Colon (tissue), 2 donors: ENCODE measurements around the gene TSPO.

ENCODE experiments used
- FAIRE-seq: peaks from 2 replicates; lab custom pipeline; 2012; peaks lifted over from hg19 to GRCh38; lab: Jason Lieb, UNC
- donor health status: control.
- donor health status: control.

Gene TSPO

GRCh38 chr22:43179146-43179910 lies 28.0 kb downstream of the TSPO start:
- no peak for FAIRE-seq

DNA sequence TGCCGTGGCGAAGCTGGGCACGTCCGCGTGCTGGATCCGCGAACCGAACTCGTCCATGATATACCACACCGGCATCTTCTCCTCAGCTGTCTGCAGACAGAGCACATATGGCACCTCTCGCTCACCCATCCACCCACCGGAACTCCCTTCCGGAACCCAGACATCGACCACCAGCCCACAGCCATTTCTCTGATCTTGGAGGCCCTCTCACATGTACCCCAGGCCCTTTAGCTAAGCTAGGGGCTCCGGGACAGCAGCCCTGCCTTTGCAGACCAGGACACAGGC lies 28.5 kb downstream of the TSPO start:
- no peak for FAIRE-seq

DNA sequence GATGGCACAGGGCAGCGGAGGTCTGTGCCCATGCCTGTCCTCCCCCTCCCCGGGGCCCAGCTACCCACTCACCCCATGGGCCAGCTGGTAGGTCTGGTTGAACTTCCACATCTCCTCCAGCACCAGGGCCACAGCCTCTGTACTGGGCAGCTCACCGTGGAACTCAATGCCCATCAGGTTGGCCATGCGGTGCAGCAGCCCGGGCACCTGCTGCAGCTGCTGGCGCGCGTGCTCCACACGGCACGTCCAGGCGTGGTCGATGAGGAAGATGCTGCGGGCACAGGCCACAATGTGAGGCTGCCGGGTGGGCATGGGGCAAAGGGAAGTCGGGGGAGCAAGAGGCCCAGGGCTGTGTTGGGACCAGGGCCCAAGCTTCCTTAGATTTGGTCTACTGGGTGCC lies 29.3 kb downstream of the TSPO start:
- no peak for FAIRE-seq

DNA sequence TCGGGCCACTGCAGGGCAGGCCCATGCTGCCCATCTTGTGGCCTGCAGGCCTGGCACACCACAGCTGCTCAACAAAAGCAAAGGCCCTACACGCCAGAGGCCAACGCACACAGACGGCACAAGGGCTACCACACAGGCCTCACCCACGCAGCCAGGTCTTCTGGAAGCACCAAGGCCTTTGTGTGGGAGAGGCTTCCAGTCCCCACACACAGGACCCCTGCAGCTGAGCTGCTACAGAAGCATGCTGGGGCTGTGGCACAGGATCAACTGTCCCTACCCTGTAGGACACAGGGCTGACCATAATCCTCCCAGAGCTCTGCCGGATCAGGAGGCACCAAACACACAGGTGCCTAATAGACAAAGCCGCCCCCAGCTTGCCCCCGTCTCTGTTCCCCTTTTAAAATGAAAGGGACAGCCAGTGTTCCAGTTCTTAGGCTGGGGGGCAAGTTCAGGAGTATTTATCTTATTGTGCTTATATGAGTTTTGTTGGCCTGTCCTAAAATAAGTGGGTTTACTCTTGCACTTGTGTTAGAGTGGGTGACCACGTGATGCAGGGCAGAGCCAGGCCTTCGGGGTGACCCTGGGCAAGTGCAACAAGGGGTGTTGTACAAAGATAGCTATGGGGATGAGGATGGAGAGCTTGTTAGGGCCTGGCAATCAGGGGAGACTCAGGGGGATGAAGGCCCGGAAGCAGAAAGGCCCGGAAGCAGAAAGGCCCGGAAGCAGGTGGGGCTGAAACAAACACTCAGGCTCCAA lies 30.1 kb downstream of the TSPO start:
- no peak for FAIRE-seq

DNA sequence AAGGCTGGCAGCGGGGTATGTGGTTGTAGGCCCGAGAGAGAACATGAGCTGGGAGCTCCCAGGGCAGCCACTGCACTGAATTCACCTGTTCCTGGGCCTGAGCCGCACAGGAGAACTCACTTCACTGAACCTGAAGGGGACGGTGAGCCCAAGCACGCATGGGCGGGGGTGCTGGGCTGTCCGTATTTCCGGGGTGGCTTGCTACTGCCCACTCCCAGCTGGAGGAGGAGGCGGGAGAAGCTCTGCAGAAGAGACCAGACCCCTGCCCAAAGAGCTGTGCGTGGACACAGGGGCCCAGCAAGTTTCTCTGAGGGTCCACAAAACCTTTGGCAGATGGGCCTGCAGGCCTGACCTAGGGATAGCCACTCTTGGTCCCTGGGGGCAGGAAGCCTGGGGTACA lies 30.8 kb downstream of the TSPO start:
- FAIRE-seq: no peak

DNA sequence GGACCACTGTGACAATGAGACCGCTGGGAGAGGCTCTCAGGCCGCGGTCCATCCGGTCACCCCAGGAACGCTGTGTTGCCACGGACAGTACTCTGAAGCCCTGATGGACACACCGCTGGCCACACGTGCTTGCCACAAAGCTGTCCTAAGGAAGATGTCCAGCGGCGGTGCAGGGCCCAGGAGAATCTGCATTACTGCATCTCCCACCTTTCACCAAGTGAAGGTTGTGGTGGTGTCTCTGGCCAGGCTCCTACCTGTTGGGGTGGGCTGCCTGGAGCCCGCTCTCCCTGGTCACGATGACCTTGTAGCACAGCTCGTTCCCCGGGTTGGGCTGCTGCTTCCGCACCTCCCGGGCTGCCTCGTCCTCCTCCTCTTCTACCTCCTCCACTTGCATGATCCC lies 31.4 kb downstream of the TSPO start:
- no peak for FAIRE-seq

DNA sequence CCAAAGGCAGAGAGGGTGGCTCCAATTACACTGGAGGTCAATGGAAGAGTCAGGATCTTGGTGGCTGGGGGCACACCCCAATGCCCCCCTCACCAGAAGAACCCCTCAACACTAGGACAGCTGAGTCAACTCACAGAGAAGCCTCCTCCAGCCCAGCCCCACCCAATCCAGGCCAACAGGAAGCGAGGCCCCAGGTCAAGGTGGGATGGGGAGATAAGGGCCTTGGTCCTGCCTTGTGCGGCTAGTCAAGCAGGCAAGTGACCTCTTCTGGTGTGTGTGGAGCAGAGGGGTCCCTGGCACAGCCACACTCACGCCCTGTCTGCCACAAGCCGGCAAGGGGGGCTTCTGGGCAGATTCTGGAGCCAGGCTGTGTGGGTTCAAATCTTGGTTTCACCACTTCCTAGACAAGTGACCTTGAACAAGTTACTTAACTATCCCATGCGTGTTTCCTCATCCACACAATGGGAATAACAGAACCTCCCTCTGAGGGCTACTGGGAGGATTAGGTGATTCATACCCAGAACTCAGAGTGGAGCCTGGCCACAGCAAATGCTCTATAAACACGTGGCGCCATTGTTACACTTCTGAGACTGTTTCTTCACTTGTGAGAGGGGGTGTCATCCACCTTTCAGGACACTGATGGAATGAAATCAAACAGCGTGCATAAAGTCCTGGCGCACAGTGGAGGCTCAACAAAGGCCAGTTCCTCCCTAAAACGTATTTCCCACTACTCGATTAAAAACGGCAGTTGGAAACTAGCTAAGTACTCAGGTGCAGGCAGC lies 32.3 kb downstream of the TSPO start:
- no peak for FAIRE-seq

- FAIRE-seq: no peak
These were observed 34.5 kb downstream of the TSPO start for GRCh38 chr22:43185860-43186261.

DNA sequence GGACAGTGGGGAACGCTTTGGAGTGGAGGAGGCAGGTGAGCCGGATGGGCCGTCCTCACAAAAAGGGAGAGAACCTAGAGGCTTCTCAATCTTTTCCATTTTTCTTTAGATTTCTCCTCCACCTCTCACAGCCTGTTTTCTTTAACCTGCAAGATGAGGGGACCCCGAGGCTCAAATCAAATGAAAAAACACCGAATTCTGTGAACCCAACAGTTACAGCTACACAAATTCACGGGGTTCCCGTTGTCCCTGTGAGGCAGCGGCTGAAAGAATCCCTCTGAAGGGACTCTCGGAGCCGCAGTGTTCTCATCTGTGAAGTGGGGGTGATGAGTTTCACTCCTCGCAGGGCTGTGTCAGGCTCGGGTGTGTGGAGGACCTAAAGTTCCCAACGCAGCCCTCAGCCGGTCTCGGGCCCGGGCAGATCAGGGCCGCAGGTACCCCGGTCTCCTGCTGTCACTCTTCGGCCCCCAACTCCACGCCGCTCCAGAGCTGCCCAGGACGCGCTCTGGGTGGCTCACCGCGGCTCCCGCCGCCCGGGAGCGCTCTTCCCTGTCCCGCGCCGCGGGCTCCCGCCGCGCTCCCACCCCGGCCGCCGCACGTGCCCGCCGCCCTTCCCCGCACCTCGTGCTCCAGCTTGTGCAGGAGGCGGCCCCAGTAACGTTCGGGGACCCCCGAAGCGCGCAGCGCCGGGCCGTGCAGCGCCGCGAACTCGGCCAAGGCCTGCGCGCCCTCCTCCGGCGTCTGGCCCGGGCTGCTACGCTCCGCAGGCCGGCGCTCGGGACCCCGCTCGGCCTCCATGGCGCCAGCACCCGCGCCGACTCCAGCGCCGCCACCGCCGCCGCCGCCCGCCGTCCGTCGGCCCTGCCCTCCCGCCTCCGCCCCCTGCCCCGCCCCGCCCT lies 35.2 kb downstream of the TSPO start, which contains the start of gene TTLL12:
TTLL12 (minus strand) TSS at position 863 of the 899 bp plus-strand sequence; CDS start at position 798, 65 bp downstream.
- no peak for FAIRE-seq

- no peak for FAIRE-seq
These were observed 36.1 kb downstream of the TSPO start for GRCh38 chr22:43187171-43188099.

- FAIRE-seq: no peak
These were observed 37.6 kb downstream of the TSPO start for GRCh38 chr22:43188829-43189545.

DNA sequence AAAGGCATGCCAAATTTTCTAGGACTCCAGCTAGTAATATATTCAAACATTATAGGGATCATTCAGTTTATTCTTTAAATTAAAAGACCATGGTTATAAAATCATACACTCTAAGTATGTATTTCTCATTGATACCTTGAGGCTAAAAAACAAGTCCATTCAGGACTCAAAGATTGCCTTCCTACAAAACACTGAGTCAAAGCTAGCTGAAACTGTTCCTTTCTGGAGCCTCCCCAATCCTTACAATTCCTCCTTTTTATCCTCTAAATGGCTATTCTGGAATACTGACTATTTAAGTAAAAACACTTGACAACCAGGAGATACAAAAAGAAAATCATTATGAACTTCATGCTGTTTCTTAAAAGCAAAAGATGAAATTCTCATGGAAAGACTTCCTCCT lies 40.5 kb downstream of the TSPO start:
- FAIRE-seq: no peak

- FAIRE-seq: no peak
These were observed 46.0 kb downstream of the TSPO start for GRCh38 chr22:43197271-43197941.

- no peak for FAIRE-seq
These were observed 46.8 kb downstream of the TSPO start for GRCh38 chr22:43198126-43198525.

DNA sequence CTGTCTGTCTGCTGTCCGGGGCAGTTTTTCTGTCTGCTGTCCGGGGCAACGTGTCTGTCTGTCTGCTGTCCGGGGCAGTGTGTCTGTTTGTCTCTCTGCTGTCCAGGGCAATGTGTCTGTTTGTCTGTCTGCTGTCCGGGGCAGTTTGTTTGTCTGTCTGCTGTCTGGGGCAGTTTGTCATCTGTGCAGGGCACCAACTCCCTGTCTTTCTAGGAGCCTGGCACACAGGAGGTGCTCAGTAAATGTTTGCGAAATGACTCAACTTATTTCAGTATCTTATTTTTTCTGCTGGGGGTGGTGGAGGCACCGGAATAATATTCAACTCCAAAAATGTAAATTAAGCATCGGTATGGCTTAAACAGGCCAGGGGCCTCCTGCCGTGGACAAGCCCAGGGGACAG lies 47.6 kb downstream of the TSPO start:
- FAIRE-seq: no peak

- no peak for FAIRE-seq
These were observed 48.2 kb downstream of the TSPO start for GRCh38 chr22:43199541-43199940.

DNA sequence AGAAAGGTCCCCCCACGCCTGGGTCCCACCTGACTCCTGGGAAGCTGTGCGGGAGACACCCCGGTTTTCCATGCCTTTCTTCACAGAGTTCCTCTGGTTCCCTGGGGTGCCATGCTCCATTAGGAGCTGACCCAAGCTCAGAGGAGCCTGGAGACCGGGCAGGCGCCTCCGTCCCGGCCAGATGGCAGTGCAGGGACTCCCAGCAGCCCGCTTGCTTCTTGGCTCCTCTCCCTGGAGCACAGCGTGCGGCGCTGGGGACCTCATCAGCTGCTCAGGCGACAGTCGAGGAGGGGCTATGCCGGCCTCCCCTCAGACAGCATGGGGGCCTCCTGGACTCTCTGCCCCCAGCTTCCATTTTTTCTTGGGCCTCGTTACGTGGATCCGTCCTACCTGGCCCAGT lies 48.7 kb downstream of the TSPO start:
- FAIRE-seq: no peak

DNA sequence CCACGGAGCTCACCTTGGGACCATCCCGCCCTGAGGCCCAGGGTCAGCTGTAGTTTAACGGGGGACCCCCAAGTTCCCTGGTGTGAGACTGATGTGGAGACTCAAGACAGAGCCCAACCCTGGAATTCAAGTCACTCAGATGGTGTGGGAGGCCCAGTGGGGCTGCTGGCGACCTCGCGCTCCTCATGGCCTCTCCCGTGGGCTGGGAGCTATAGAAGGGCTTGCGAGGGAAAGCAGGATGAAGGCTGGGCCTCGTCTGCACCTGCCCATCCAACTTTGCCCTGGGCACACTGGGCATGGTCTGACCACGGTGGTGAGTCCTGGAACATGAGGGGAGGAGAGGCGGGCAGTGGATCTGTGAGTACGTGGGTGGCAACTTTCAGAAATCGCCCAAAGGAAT lies 49.2 kb downstream of the TSPO start:
- no peak for FAIRE-seq

- no peak for FAIRE-seq
These were observed 50.3 kb downstream of the TSPO start for GRCh38 chr22:43201486-43202219.
